Skeletal muscle cell (primary cell): ENCODE results near the gene PPP4R2.
"Not testable (repeated sequence)": the region's sequence is repeated elsewhere in the genome, so short reads cannot be mapped to it uniquely, and the experiment has no call there.

Experiments used
- DNase-seq: peaks from one replicate; pipeline ENCODE4 v3.0.0-alpha.2; 2010; ENCODE audit warnings: low read depth
- H3K4me3 ChIP-seq: 2 replicates; pipeline ENCODE4 v1.5.1; 2011; ENCODE audit warnings: low read depth, mild to moderate bottlenecking, control low read depth, low read length, moderate library complexity

Gene PPP4R2

DNA sequence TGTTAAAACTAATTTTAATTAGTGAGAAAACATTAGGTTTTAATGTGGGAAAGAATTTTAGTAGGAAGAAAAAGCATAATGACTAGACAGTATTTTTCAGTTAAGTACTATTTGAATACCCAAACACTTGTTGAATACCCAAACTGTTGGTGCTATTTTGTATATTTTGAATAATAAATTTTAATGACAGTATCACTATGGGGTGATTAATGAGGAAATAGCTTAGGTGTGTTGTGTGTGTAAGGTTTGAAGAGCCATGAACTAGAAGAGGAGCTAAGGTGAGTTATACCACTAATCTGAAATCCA lies 60.2 kb downstream of the PPP4R2 start:
- no peak for DNase-seq
- H3K4me3 ChIP-seq, result no peak overlapping the region

GRCh38 chr3:73060302-73060723 lies 63.7 kb downstream of the PPP4R2 start:
- peak; percentile 33 for DNase-seq
- H3K4me3 ChIP-seq, result no peak overlapping the region

DNA sequence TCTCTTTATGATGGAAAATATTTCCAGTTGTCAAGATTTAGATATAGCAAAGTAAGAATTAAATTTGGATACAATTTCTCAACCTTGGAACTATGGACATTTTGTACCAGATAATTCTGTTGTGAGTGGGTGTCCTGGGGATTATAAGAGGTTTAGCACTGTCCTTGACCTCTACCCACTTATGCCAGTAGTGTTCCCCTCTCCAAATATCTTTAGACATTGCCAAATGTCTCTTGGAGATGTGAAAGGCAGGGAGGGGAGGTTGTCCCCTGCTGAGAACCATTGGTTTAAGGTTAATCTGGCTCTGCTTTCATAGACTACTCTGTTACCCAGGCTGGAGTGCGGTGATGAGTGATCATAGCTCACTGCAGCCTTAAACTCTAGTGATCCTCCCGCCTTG lies 64.8 kb downstream of the PPP4R2 start, which contains the start of gene EBLN2:
Gene EBLN2 (plus strand): TSS at position 244 of the 400 bp plus-strand sequence. CDS start 423 bp downstream, outside the sequence.
- no peak within 1 kb of the TSS for H3K4me3 ChIP-seq
- DNase-seq, result no peak

DNA sequence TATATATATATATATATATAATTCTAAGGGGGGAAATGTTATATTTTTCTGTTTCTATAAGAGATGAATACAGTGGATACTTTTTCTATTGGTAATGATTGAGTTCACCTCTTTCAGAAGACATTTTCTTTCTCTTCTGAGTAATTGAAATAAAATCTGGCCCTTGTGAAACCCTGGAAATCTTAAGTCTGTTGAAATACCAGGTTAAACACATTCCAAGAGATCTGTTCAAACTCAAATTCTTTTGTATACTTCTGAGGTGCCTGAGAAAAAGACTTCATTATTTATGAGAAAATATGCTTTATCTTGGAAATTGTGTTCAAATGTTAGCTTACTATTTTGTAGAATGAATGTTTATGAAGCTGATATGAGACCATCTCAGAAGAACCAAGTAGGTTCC lies 69.6 kb downstream of the PPP4R2 start:
- H3K4me3 ChIP-seq, DNase-seq: not testable (repeated sequence)

DNA sequence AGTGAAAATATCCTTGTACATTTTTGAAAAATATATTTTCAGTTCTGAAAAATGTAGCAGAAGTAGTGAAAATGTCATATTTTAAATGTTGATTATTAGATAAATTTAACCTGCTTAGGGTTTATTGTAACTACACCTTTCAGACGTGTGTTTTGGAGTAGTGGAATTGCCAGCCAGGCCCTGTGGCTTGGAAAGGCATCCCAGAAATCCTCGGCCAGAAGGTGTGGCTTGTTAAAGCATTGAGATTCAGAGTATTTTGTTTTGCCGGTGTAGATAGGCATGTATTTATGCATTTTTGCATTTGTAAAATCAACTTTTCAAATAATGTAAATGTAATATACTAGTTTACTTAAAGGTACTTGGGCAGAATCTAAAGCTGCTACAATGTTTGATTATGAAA lies 71.8 kb downstream of the PPP4R2 start:
- H3K4me3 ChIP-seq, result no peak overlapping the region
- DNase-seq, result no peak

DNA sequence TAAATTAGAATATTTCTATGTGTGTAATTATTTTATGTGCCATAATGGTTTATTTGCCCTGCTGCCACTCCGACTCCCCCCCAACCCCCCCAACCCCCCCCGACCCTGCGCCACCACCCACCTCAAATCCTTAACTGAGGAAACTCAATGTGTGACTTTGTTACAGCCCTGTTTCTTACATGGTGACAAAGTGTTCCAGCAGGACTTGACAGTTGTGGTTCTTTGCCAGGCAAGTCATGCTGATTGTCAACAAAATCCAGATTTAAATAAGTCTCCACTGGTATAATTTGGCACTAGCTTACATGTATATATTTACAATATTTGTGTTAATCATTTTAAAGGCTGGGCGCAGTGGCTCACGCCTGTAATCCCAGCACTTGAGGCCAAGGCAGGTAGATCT lies 72.6 kb downstream of the PPP4R2 start:
- DNase-seq, result no peak

DNA sequence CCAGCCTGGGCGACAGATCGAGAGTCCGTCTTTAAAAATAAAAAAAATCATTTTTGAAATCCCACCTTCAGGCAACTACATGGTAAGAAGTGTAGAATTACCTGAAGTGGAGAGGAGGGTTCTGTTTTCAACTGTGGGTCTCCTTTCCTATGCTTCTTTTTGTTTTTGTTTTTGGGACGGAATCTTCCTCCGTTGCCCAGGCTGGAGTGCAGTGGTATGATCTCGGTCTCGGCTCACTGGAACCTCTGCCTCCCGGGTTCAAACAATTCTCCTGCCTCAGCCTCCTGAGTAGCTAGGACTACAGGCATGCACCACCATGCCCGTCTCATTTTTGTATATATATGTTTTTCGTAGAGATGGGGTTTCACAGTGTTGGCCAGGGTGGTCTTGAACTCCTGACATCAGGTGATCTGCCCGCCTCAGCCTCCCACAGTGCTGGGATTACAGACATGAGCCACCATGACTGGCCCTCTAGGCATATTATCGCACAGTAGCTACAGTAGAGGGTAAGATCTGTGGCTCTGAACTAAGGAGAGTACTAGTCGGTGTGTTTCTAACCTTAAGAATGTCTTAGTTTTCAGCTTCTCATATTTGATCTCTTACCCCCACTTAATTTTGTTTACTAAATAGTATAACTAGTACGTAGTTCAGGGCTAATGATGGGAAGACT lies 73.3 kb downstream of the PPP4R2 start:
- no peak overlapping the region for H3K4me3 ChIP-seq
- no peak for DNase-seq

More for the DNA sequence above, 72.6 kb downstream of the PPP4R2 start:
- H3K4me3 ChIP-seq, result no peak overlapping the region

DNA sequence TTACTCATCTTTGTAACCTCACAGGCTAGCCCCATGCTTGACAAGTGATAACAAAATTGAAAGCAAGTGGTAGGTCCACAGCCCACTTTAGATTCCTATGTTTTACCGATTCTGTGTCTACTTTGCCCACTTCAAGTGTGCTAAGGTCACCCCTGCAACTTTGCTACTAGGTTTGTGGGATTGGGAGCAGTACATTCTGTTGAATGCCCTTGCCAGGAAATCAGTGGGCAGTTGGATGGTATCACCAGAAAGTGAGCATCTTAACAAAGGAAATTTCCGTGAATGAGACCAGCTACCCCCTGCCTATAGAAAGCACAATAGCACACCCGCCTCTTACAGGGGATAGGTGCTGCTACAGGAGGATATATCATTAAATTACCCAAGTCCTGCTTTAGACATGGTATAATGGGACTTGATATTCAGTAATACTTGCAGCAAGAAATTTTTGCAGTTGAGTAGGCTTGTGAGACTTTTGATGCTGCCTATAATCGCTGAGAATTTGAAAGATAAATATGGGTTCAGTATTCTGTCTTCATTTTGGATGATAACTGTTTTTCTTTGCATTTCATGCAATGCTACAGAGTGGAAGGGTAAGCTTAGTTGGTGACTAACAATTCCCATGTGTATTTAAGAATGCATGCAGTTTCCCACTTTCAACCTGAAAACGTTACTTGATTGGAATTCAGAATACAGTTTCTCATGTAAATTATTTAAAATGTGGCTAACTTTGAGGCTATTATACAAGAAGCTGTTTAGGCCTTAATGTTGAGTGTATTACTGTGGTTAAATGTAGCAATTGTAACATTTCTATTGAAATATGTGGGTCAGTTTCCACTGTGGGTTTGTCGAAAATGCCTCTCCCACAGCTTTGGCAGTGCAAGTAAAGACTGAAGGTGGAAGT lies 74.3 kb downstream of the PPP4R2 start:
- no peak overlapping the region for H3K4me3 ChIP-seq
- DNase-seq, result peak; percentile 82

GRCh38 chr3:73071952-73072351 lies 75.3 kb downstream of the PPP4R2 start:
- no peak for DNase-seq
- no peak overlapping the region for H3K4me3 ChIP-seq

DNA sequence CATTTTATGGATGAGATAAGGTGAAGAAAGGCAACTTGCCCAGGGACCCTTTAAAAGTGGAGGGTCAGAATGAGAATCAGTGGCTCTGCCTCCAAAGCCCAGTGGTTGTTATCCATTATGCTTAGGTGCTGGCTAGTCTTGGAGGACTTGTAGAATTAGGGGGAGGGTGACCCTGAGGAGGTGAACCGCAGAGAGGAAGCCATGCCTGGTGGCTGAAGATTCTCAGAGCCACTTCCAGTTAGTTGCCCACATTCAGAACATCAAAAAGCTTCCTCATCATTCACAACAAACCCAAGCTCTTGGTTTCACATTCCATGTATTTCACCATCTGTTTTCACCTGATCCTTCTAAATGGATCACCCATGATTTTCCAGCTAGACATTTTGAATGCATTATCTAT lies 76.0 kb downstream of the PPP4R2 start:
- no peak for DNase-seq
- H3K4me3 ChIP-seq, result no peak overlapping the region

GRCh38 chr3:73073091-73073707 lies 76.6 kb downstream of the PPP4R2 start:
- no peak overlapping the region for H3K4me3 ChIP-seq
- DNase-seq, result no peak

GRCh38 chr3:73074781-73075180 lies 78.2 kb downstream of the PPP4R2 start:
- DNase-seq, result no peak
- H3K4me3 ChIP-seq, result no peak overlapping the region

GRCh38 chr3:73080216-73080966 lies 83.8 kb downstream of the PPP4R2 start:
- DNase-seq, result no peak
- H3K4me3 ChIP-seq, result no peak overlapping the region

- H3K4me3 ChIP-seq, result no peak overlapping the region
- DNase-seq, result no peak
These were observed 84.5 kb downstream of the PPP4R2 start for GRCh38 chr3:73081140-73081539.

GRCh38 chr3:73084170-73084569 lies 87.6 kb downstream of the PPP4R2 start:
- DNase-seq, result no peak
- no peak overlapping the region for H3K4me3 ChIP-seq

GRCh38 chr3:73086071-73086494 lies 89.5 kb downstream of the PPP4R2 start:
- DNase-seq, result no peak
- H3K4me3 ChIP-seq, result no peak overlapping the region

DNA sequence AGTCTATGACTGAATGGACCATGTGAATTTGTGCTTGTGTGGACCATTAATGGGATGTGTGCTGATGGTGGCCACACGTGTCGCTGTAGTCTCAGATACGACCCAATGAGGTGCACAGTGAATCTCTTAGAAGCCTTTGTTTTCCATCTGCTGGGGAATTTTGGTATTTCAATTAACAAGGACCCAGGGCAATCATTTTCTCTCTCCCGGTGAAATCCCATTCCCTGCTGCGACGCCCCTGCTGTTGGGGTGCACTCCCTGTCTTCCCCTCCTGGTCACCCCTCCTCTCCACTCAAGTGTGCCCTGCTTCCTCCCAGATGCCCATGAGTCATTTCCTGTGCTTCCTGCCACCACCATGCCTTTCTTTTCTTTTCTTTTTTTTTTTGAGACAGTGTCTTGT lies 97.5 kb downstream of the PPP4R2 start:
- H3K4me3 ChIP-seq, result no peak overlapping the region
- DNase-seq, result no peak

DNA sequence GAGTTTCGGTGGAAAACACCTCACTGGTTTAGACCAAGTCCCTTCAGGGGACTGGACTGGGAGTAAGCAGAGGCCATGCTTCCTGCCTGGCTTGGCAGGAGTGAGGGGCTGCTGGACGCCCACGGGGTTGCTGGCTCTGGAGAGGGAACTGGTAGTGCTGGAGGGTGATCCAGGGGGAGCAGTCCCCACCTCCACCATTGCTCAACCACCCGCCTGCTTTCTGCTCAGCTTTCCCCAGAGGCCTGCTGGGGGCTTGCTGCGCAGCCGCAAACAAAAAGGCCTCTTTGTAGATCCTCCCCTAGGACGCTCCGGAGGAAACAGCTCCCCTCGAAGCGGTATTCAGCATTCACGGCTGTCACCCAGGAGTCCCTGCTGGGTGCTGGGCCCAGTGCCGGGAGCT lies 98.3 kb downstream of the PPP4R2 start:
- H3K4me3 ChIP-seq, result no peak overlapping the region

GRCh38 chr3:73096169-73096568 lies 99.6 kb downstream of the PPP4R2 start:
- DNase-seq, result no peak
- no peak overlapping the region for H3K4me3 ChIP-seq

More for the DNA sequence above, 98.3 kb downstream of the PPP4R2 start:
- DNase-seq, result peak; percentile 14

DNA sequence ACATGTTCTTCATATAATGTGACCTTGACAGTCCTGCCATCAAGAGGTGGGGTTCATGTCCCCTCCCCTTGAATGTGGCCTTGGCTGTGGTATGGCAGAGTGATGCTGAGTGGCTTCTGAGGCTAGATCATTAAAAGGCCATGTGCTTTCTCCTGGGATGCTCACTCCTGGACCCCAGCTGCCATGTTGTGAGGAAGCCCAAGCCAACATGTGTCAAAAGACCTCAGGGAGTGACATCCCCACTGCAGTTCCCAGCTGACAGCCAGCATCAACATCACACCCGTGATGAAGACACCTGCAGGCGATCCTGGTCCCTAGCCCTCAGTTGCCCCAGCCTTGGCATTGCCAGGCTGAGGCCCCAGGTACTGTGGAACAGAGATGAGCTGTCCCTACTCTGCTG lies 101.4 kb downstream of the PPP4R2 start:
- H3K4me3 ChIP-seq, result no peak overlapping the region
- no peak for DNase-seq
